GM06990 (cell line): Measurements from ENCODE around the gene TMEM82.

ENCODE experiments used
- DNase-seq: peaks from one replicate; pipeline ENCODE4 v3.0.0-alpha.2; 2011; ENCODE audit not compliant: insufficient read length; ENCODE audit errors: extremely low read depth
- H3K27me3 ChIP-seq: replicated peaks from 2 replicates; pipeline ENCODE4 v1.6.0; 2011; ENCODE audit warnings: low read length; ENCODE audit not compliant: control insufficient read depth, insufficient read depth
- H3K36me3 ChIP-seq: 2 replicates; pipeline ENCODE4 v1.5.1; 2011; ENCODE audit warnings: low read length; ENCODE audit not compliant: control insufficient read depth, insufficient read depth
- H3K4me3 ChIP-seq: replicated peaks from 2 replicates; pipeline ENCODE4 v1.5.1; 2011; ENCODE audit warnings: low read depth, mild to moderate bottlenecking, control low read depth, low read length
- CTCF ChIP-seq: IDR thresholded peaks from 2 replicates; pipeline ENCODE4 v1.5.1; 2011; ENCODE audit warnings: low read length, control low read depth, mild to moderate bottlenecking, inconsistent platforms; ENCODE audit not compliant: insufficient read depth, poor library complexity, severe bottlenecking

TMEM82 gene

GRCh38 chr1:15706751-15707150, 35.5 kb upstream of the TMEM82 start:
- no peak for TF ChIP-seq CTCF
- Histone ChIP-seq H3K36me3 (peaks cover 7% of the 10 kb centered on the region), H3K4me3 (no peak overlapping the region), H3K27me3 (no peaks in the 10 kb centered on the region)
- no peak for DNase-seq

- DNase-seq: no peak
- H3K4me3 ChIP-seq: no peak overlapping the region
- no peaks in the 10 kb centered on the region for H3K27me3 ChIP-seq
- peaks cover 6% of the 10 kb centered on the region for H3K36me3 ChIP-seq
- TF ChIP-seq CTCF: no peak
Observed at GRCh38 chr1:15707239-15707925, 34.9 kb upstream of the TMEM82 start.

GRCh38 chr1:15708486-15709137, 33.7 kb upstream of the TMEM82 start:
- Histone ChIP-seq H3K27me3 (no peaks in the 10 kb centered on the region), H3K4me3 (no peak overlapping the region), H3K36me3 (peaks cover 6% of the 10 kb centered on the region)
- DNase-seq: no peak
- no peak for TF ChIP-seq CTCF

GRCh38 chr1:15709226-15709625, 33.1 kb upstream of the TMEM82 start:
- no peak for TF ChIP-seq CTCF
- H3K27me3 ChIP-seq: no peaks in the 10 kb centered on the region
- DNase-seq: no peak
- no peak overlapping the region for H3K4me3 ChIP-seq
- peaks cover 6% of the 10 kb centered on the region for H3K36me3 ChIP-seq

GRCh38 chr1:15712168-15712567, 30.1 kb upstream of the TMEM82 start:
- H3K27me3 ChIP-seq: no peaks in the 10 kb centered on the region
- no peak for TF ChIP-seq CTCF
- H3K36me3 ChIP-seq: peaks cover 8% of the 10 kb centered on the region
- DNase-seq: no peak
- H3K4me3 ChIP-seq: no peak overlapping the region
